HG03103 (cell line): ENCODE measurements around the gene SLAMF9.

ENCODE experiments used
- ATAC-seq: cut with Tn5 transposase; IDR thresholded peaks from one replicate; pipeline ENCODE4 v1.9.1; 2021; ENCODE audit warnings: low read depth; ENCODE audit not compliant: unreplicated experiment

The SLAMF9 gene

GRCh38 chr1:159947942-159948341 is 6.1 kb downstream of the SLAMF9 start:
- no peak for ATAC-seq

GRCh38 chr1:159946242-159947187 is 7.5 kb downstream of the SLAMF9 start:
- no peak for ATAC-seq

DNA sequence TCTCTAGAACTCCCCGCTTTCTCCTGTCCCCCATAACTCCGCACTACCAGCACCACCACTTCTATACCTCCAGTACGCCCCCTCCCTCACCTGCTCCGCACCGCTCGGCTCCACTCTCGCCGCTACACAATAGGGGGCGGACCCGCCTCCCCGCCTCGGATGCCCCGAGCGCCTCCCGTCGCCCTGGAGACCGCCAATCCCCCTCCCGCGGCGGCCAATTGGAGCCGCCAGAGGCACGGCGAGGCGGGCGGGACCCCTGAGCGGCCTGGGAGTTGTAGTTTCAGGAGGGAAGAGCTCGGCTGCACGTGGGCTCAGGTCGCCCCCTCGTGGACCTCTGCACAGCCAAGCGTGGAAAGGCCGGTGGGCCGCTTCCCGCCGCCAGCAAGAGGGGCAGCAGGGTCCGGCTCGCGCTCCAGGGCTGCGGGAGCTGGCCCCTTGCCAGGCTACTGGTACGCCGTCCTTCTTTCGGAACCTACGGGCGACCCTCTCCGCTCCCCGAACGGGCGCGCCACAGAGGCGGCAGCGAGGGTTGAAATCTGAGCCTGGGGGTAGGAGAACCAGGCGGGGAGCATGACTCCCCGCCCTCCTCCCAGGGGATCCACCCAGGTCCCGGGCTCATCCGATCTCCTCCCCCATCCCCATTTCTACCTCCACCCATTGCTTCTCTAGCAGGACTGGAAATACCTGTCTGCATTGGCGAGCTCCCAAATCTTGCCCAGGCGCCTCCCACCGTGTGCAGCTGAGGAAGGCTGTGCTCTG is 8.4 kb downstream of the SLAMF9 start, which contains the start of gene IGSF9:
TSS of gene IGSF9 (minus strand) at position 131 of the 759 bp plus-strand sequence. CDS start 2,159 bp downstream, outside the sequence.
- ATAC-seq: peak; percentile 53

- no peak for ATAC-seq
These were observed 9.2 kb downstream of the SLAMF9 start for GRCh38 chr1:159944623-159945455.

GRCh38 chr1:159943908-159944622 is 10.0 kb downstream of the SLAMF9 start:
- no peak for ATAC-seq

DNA sequence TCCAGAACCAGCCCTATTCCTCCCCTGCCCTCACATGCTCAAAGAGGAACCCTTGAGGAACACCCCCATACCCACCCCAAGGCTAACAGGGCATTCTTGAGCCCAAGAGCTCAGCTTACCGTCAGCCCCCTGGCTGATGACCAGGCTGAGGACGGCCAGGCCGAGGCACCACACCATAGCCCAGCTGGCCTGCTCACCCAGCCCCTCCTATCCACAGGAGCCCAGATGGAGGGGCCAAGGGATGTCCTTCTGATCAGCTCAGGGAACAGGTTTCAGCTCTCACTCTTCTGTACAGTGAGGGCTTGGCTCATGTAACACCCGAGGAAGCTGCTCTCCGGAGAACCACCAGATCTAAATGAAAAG is 10.8 kb downstream of the SLAMF9 start:
- ATAC-seq: no peak

GRCh38 chr1:159942632-159943277 is 11.3 kb downstream of the SLAMF9 start:
- ATAC-seq: no peak

DNA sequence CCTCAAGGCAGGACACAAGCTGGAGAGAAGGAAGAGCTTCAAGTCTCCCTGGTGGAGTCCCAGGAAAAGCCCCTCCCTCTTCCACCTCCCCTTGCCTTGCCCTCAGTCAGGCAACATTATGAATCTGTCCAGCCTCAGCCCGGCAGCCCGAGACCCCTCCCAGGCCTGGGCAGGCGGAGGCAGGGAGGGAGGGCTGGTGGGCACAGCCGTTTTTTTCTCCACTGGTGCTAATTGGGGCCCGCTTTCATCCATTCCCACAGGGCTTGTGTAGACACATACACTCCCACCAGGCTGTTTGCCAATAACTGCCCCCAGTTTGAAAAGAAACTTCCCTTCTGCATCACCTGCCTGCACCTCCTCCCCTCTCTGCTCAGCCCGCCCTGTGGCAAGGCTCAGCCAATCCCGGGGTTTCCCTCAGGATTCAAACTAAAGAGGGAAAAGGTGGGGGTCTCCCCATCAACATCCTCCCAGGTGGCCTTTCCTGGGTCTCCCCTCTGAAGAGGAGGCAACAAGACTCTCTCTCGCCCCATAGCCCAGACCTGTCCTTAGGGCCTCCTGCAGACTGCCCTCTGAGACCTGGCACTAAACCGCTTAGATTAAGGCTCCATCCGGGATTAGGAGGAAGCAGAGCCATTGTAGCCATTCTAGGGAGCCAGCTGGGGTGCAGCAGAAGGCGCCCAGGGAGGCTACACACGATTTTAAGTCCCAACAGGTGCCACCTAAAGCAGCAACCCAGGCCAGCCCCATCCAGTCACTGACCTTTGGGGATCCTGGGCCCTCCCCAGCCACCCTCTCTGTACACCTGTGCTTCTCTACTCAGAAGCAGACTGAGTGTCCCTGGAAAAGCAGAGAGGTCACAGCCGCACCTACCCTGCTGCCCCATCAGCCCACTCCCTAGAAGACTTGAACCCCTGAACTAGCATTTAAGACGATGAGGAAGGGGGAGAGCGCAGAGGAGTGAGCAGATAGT is 12.2 kb downstream of the SLAMF9 start:
- ATAC-seq: no peak

DNA sequence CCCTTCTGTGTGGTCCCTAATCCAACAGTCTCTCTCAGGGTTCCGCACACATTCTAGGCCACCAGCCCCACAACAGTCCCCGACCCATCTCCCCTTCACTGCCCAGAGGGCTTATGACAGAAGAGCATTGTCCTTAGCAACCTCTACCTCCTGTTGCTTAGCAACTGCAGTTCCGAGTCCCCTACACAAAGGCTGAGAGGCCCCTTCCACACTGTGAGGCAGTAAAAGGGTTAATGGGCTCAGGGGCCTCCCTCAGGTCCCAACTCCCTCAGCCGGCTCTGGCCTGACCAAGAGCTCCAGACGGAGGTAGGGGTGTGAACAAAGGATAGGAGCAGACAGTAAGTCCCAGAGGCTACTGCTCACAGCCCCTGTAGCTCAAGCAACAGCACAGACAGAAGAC is 12.9 kb downstream of the SLAMF9 start:
- no peak for ATAC-seq

GRCh38 chr1:159940006-159940620 is 13.9 kb downstream of the SLAMF9 start:
- no peak for ATAC-seq

GRCh38 chr1:159939678-159940002 is 14.4 kb downstream of the SLAMF9 start:
- ATAC-seq: no peak

GRCh38 chr1:159938905-159939677 is 14.9 kb downstream of the SLAMF9 start:
- no peak for ATAC-seq

DNA sequence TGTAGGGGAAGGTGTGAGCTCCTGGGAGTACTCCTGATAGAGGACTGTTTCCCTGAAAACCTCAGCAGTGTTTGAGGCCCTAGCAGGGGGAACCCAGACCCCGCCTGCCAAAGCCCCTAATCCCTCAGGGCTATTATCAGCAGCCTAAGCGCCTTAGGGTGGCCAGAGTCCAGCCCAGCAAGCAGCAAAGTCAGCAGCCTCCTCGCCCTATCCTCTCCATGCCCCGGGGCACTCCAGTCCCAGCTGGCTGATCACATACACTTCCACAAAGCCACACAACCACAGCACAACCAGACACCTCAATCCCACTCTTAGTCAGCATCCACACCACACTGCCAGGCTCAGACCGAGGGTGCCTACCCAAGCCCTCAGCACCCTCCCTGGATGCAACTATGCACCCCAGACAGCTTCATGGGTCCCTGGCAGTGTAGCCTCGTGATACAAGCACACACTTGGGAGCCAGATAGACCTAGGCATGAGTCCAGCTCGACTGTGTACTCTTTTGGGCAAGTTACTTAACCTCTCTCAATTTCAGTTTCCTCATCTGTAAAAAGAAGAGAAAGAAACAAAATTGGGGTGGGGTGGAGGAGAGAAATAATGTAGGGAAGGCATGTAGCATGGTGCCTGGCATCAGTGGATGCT is 15.7 kb downstream of the SLAMF9 start:
- ATAC-seq: no peak

GRCh38 chr1:159937054-159937750 is 16.8 kb downstream of the SLAMF9 start:
- ATAC-seq: no peak

DNA sequence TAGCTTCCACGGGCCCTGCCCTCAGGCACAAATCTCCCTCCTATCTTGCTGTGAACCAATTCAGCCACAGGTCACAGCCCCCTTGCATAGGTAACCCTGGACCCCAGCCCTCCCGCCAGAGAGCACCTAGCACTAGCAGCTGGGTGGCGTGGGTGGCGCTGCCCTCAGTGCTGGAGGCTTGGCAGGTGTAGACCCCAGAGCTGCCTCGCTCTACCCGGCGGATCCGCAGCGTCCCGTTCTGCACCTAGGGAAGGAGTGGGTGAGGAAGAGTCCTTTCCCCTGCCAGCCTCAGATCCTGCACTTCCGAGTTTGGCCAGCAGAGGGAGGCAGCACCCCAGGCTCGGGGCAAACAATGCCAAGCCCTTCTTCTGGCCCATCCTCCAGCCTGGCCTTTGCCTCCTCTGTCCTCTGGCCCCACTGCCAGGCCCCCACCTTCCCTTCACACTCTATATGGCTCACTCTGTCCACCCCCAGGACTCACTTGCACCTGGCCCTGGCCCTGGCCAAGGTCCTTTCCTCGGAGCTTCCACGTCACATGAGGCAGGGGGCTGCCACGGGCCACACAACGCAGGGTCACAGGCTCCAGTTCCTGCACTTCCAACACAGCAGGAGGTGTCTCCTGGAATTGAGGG is 17.6 kb downstream of the SLAMF9 start:
- ATAC-seq: no peak

- ATAC-seq: no peak
These were observed 18.2 kb downstream of the SLAMF9 start for GRCh38 chr1:159935719-159936272.
